ENCODE measurements around the gene METTL25.

Gene METTL25

GRCh38 chr12:82329508-82329907 is 28.8 kb upstream of the METTL25 start:
- Histone ChIP-seq H2AFZ (ENCODE audit: low read length) (no peak overlapping the region), H4K20me1 (ENCODE audit: insufficient read depth, low read length, poor library complexity, severe bottlenecking) (no peaks in the 10 kb centered on the region), H3K79me2 (ENCODE audit: insufficient read depth, low read length) (no peaks in the 10 kb centered on the region), H3K4me3 (ENCODE audit: low read length, poor library complexity, severe bottlenecking) (no peak overlapping the region), H3K9me2 (replicated peaks; ENCODE audit: low read depth, low read length) (no peaks in the 10 kb centered on the region), H3K27me3 (ENCODE audit: insufficient read depth, low read length, poor library complexity, severe bottlenecking) (no peaks in the 10 kb centered on the region), H3K4me1 (ENCODE audit: insufficient read depth, low read length, poor library complexity, severe bottlenecking) (peaks cover 4% of the 10 kb centered on the region), H3K9ac (ENCODE audit: low read depth, low read length, poor library complexity, severe bottlenecking) (no peak overlapping the region), H3F3A (ENCODE audit: low read depth) (no peaks in the 10 kb centered on the region), H3K9me3 (ENCODE audit: insufficient read depth, low read depth, low read length) (no peaks in the 10 kb centered on the region), H3K4me2 (ENCODE audit: low read depth, low read length, poor library complexity, severe bottlenecking) (no peak overlapping the region), H3K36me3 (ENCODE audit: insufficient read depth, low read length) (no peaks in the 10 kb centered on the region)
- no peak for TF ChIP-seq EZH2phosphoT487 (IDR thresholded peaks at IDR 0.05; ENCODE audit: borderline replicate concordance)
- TF ChIP-seq CTCF (conservative IDR thresholded peaks at IDR 0.05; ENCODE audit: low read length) = no peak

DNA sequence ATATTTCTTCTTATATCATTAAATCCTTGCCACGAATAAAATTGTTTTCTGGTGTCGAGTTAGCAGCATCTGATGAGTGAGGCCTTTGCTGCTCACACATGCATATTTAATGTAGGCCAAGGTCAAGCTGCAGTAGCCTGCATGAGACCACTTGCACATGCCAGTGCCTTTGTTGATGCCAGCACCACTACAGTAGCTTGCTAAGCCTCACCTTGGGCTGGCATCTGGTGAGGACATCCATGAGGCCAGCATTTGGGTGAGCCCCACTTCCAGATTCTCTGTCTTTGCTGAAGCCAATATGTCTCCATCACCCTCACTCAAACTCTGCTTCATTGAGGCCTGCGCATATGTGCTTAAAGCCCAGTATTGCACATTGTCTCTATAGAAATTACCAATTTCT is 8.2 kb upstream of the METTL25 start:
- no peak overlapping the region for H3K4me2 ChIP-seq (ENCODE audit: low read depth, low read length, poor library complexity, severe bottlenecking)
- H3K9ac ChIP-seq (ENCODE audit: low read depth, low read length, poor library complexity, severe bottlenecking) = no peak overlapping the region
- H3K27me3 ChIP-seq (ENCODE audit: insufficient read depth, low read length, poor library complexity, severe bottlenecking) = no peaks in the 10 kb centered on the region
- no peak overlapping the region for H3K4me3 ChIP-seq (ENCODE audit: low read length, poor library complexity, severe bottlenecking)
- H3F3A ChIP-seq (ENCODE audit: low read depth) = no peaks in the 10 kb centered on the region
- no peak overlapping the region for H2AFZ ChIP-seq (ENCODE audit: low read length)
- H4K20me1 ChIP-seq (ENCODE audit: insufficient read depth, low read length, poor library complexity, severe bottlenecking) = peaks cover 5% of the 10 kb centered on the region
- H3K9me3 ChIP-seq (ENCODE audit: insufficient read depth, low read depth, low read length) = no peaks in the 10 kb centered on the region
- peaks cover 2% of the 10 kb centered on the region for H3K4me1 ChIP-seq (ENCODE audit: insufficient read depth, low read length, poor library complexity, severe bottlenecking)
- H3K79me2 ChIP-seq (ENCODE audit: insufficient read depth, low read length) = peaks cover 8% of the 10 kb centered on the region; the same call in 1 of the 2 replicates
- peaks cover 26% of the 10 kb centered on the region; the same call in 1 of the 2 replicates for H3K36me3 ChIP-seq (ENCODE audit: insufficient read depth, low read length)
- H3K9me2 ChIP-seq (replicated peaks; ENCODE audit: low read depth, low read length) = no peaks in the 10 kb centered on the region
- TF ChIP-seq CTCF (conservative IDR thresholded peaks at IDR 0.05; ENCODE audit: low read length) (no peak), EZH2phosphoT487 (IDR thresholded peaks at IDR 0.05; ENCODE audit: borderline replicate concordance) (no peak)

DNA sequence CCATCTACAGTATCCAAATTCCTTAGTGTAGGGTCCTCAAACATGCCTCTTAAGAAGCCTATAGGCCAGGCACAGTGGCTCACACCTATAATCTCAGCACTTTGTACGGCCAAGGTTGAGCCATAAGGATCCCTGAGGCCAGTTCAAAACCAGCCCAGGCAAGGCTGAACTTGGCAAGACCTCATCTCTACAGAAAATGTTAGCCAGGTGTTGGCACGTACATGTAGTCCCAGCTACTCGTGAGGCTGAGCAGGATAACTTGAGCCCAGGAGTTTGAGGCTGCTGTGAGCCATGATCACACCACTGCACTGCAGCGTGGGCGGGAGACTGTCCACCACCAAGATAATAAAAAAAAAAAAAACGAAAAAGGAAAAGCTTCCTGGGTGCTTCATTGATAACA is 6.9 kb upstream of the METTL25 start:
- no peak overlapping the region for H3K4me3 ChIP-seq (ENCODE audit: low read length, poor library complexity, severe bottlenecking)
- H3K9ac ChIP-seq (ENCODE audit: low read depth, low read length, poor library complexity, severe bottlenecking) = no peak overlapping the region
- H3K9me2 ChIP-seq (replicated peaks; ENCODE audit: low read depth, low read length) = no peaks in the 10 kb centered on the region
- no peak overlapping the region for H3K4me2 ChIP-seq (ENCODE audit: low read depth, low read length, poor library complexity, severe bottlenecking)
- H4K20me1 ChIP-seq (ENCODE audit: insufficient read depth, low read length, poor library complexity, severe bottlenecking) = peaks cover 18% of the 10 kb centered on the region
- H3K9me3 ChIP-seq (ENCODE audit: insufficient read depth, low read depth, low read length) = no peaks in the 10 kb centered on the region
- no peak overlapping the region for H2AFZ ChIP-seq (ENCODE audit: low read length)
- no peak for TF ChIP-seq EZH2phosphoT487 (IDR thresholded peaks at IDR 0.05; ENCODE audit: borderline replicate concordance)
- TF ChIP-seq CTCF (conservative IDR thresholded peaks at IDR 0.05; ENCODE audit: low read length) = no peak
- no peaks in the 10 kb centered on the region for H3F3A ChIP-seq (ENCODE audit: low read depth)
- H3K4me1 ChIP-seq (ENCODE audit: insufficient read depth, low read length, poor library complexity, severe bottlenecking) = peaks cover 15% of the 10 kb centered on the region
- no peaks in the 10 kb centered on the region for H3K27me3 ChIP-seq (ENCODE audit: insufficient read depth, low read length, poor library complexity, severe bottlenecking)
- peaks cover 30% of the 10 kb centered on the region; the same call in 1 of the 2 replicates for H3K36me3 ChIP-seq (ENCODE audit: insufficient read depth, low read length)
- H3K79me2 ChIP-seq (ENCODE audit: insufficient read depth, low read length) = peaks cover 20% of the 10 kb centered on the region

Data from Loucy (cell line).